ENCODE measurements around the gene PRKD1. TPM values are rescaled to one million over a fixed set of nuclear protein-coding genes. Genes with fewer than 3 reads are reported as not detected.

The PRKD1 gene
- total and polyA plus RNA-seq, 2 donors (not counting 1 experiment from before 2014, with no cell fraction given) = 20.1 to 26.2 TPM

GRCh38 chr14:29896354-29896821 lies 31.3 kb downstream of the PRKD1 start:
- no peaks in the 10 kb centered on the region for H3K36me3 ChIP-seq (ENCODE audit: control insufficient read depth, insufficient read depth, low read length)
- no peak overlapping the region for H3K9ac ChIP-seq (ENCODE audit: insufficient read depth, low read length)
- TF ChIP-seq, protein P1, sequence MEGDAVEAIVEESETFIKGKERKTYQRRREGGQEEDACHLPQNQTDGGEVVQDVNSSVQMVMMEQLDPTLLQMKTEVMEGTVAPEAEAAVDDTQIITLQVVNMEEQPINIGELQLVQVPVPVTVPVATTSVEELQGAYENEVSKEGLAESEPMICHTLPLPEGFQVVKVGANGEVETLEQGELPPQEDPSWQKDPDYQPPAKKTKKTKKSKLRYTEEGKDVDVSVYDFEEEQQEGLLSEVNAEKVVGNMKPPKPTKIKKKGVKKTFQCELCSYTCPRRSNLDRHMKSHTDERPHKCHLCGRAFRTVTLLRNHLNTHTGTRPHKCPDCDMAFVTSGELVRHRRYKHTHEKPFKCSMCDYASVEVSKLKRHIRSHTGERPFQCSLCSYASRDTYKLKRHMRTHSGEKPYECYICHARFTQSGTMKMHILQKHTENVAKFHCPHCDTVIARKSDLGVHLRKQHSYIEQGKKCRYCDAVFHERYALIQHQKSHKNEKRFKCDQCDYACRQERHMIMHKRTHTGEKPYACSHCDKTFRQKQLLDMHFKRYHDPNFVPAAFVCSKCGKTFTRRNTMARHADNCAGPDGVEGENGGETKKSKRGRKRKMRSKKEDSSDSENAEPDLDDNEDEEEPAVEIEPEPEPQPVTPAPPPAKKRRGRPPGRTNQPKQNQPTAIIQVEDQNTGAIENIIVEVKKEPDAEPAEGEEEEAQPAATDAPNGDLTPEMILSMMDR (conservative IDR thresholded peaks at IDR 0.05 in 1 of 2, IDR thresholded peaks at IDR 0.05 in 1 of 2; ENCODE audit: low read depth in 1 of 2, low read length in 2 of 2) = no peak
- TF ChIP-seq EZH2 (IDR thresholded peaks at IDR 0.05; ENCODE audit: low read length, missing control alignments) = no peak
- no peak overlapping the region for H3K4me3 ChIP-seq (replicated peaks in 1 of 4; ENCODE audit: control extremely low read depth in 1 of 4, insufficient read depth in 1 of 4, low read depth in 3 of 4, low read length in 4 of 4)
- no peak overlapping the region for H3K27ac ChIP-seq (ENCODE audit: insufficient read depth, low read length)
- no peak overlapping the region for H2AFZ ChIP-seq (ENCODE audit: low read length)
- no peaks in the 10 kb centered on the region for H4K20me1 ChIP-seq (ENCODE audit: control insufficient read depth, extremely low read depth, insufficient read depth, low read length)
- DNase-seq (ENCODE audit: low read depth in 2 of 2) = no peak
- H3K4me1 ChIP-seq (ENCODE audit: control insufficient read depth, extremely low read depth, insufficient read depth, low read length) = no peaks in the 10 kb centered on the region
- H3K4me2 ChIP-seq (ENCODE audit: extremely low read depth, insufficient read depth, low read length) = no peak overlapping the region
- no peaks in the 10 kb centered on the region for H3K27me3 ChIP-seq (ENCODE audit: control insufficient read depth, insufficient read depth, low read length)
- no peaks in the 10 kb centered on the region for H3K9me3 ChIP-seq (ENCODE audit: control insufficient read depth, insufficient read depth, low read depth, low read length)
- peaks cover 6% of the 10 kb centered on the region for H3K79me2 ChIP-seq (ENCODE audit: control insufficient read depth, insufficient read depth, low read length)

DNA sequence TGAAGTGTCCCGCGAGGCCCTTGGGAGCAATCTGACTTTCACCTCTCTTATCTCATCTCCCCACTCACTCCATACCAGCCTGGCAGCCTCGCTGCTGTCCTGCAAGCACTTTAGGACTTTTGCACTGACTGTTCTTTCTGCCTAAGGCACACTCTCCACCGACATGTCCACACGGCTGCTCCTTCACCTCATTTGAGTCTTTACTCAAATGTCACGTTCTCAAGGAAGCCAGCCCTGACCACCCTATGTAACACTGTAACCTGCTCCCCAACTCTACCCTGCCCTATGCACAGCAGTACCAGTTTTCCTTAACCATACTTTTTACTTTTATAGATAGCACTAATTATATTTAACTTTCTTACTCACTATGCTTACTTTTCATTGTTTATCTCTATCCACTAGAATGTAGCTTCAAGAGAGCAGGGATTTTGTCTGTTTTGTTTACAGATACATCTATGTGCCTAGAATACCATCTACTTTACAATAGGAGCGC lies 32.0 kb downstream of the PRKD1 start:
- no peak for TF ChIP-seq EZH2 (IDR thresholded peaks at IDR 0.05; ENCODE audit: low read length, missing control alignments)
- TF ChIP-seq, protein P1 (conservative IDR thresholded peaks at IDR 0.05 in 1 of 2, IDR thresholded peaks at IDR 0.05 in 1 of 2; ENCODE audit: low read depth in 1 of 2, low read length in 2 of 2) = no peak
- no peaks in the 10 kb centered on the region for H3K36me3 ChIP-seq (ENCODE audit: control insufficient read depth, insufficient read depth, low read length)

DNA sequence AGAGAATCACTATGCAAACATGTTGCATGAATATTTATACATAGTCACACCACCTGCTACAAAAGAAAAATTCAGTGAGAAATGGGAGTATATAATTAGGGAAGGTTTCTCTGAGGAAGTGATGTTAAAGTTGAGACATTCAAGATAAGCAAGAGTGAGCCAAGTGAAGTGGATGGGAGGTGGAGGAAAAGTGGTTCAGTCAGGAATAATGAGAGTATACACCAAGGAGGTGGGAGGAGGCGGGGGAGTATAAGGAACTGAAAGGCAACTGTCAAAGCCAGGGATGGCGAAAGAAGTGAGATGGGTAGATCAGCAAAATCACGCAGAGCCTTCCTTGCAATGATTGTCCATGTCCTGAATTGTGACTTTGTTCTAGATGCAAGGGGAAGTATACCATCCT lies 33.7 kb downstream of the PRKD1 start:
- H3K4me3 ChIP-seq (replicated peaks in 1 of 4; ENCODE audit: control extremely low read depth in 1 of 4, insufficient read depth in 1 of 4, low read depth in 3 of 4, low read length in 4 of 4) = no peak overlapping the region
- no peak overlapping the region for H3K4me2 ChIP-seq (ENCODE audit: extremely low read depth, insufficient read depth, low read length)
- TF ChIP-seq EZH2 (IDR thresholded peaks at IDR 0.05; ENCODE audit: low read length, missing control alignments) = no peak
- TF ChIP-seq, protein P1 (conservative IDR thresholded peaks at IDR 0.05 in 1 of 2, IDR thresholded peaks at IDR 0.05 in 1 of 2; ENCODE audit: low read depth in 1 of 2, low read length in 2 of 2) = no peak
- H3K79me2 ChIP-seq (ENCODE audit: control insufficient read depth, insufficient read depth, low read length) = no peaks in the 10 kb centered on the region
- H3K27me3 ChIP-seq (ENCODE audit: control insufficient read depth, insufficient read depth, low read length) = no peaks in the 10 kb centered on the region
- H3K36me3 ChIP-seq (ENCODE audit: control insufficient read depth, insufficient read depth, low read length) = no peaks in the 10 kb centered on the region
- DNase-seq (ENCODE audit: low read depth in 2 of 2) = no peak
- no peak overlapping the region for H3K27ac ChIP-seq (ENCODE audit: insufficient read depth, low read length)
- H4K20me1 ChIP-seq (ENCODE audit: control insufficient read depth, extremely low read depth, insufficient read depth, low read length) = no peaks in the 10 kb centered on the region
- no peak overlapping the region for H3K9ac ChIP-seq (ENCODE audit: insufficient read depth, low read length)
- H3K9me3 ChIP-seq (ENCODE audit: control insufficient read depth, insufficient read depth, low read depth, low read length) = no peaks in the 10 kb centered on the region
- H3K4me1 ChIP-seq (ENCODE audit: control insufficient read depth, extremely low read depth, insufficient read depth, low read length) = no peaks in the 10 kb centered on the region
- no peak overlapping the region for H2AFZ ChIP-seq (ENCODE audit: low read length)

More for the DNA sequence above, 32.0 kb downstream of the PRKD1 start:
- Histone ChIP-seq H3K4me2 (ENCODE audit: extremely low read depth, insufficient read depth, low read length) (no peak overlapping the region), H2AFZ (ENCODE audit: low read length) (no peak overlapping the region), H3K4me1 (ENCODE audit: control insufficient read depth, extremely low read depth, insufficient read depth, low read length) (no peaks in the 10 kb centered on the region), H4K20me1 (ENCODE audit: control insufficient read depth, extremely low read depth, insufficient read depth, low read length) (no peaks in the 10 kb centered on the region), H3K27me3 (ENCODE audit: control insufficient read depth, insufficient read depth, low read length) (no peaks in the 10 kb centered on the region), H3K4me3 (replicated peaks in 1 of 4; ENCODE audit: control extremely low read depth in 1 of 4, insufficient read depth in 1 of 4, low read depth in 3 of 4, low read length in 4 of 4) (no peak overlapping the region), H3K79me2 (ENCODE audit: control insufficient read depth, insufficient read depth, low read length) (peaks cover 6% of the 10 kb centered on the region), H3K9me3 (ENCODE audit: control insufficient read depth, insufficient read depth, low read depth, low read length) (no peaks in the 10 kb centered on the region), H3K27ac (ENCODE audit: insufficient read depth, low read length) (no peak overlapping the region), H3K9ac (ENCODE audit: insufficient read depth, low read length) (no peak overlapping the region)
- no peak for DNase-seq (ENCODE audit: low read depth in 2 of 2)
